EH (cell line): ENCODE results near the gene RGCC.
"Not testable (repeated sequence)": the region's sequence is repeated elsewhere in the genome, so short reads cannot be mapped to it uniquely, and the experiment has no call there.

Experiments used
- DNase-seq: peaks from one replicate; pipeline ENCODE4 v3.0.0-alpha.2; 2015; ENCODE audit warnings: low read depth

RGCC gene, protein sequence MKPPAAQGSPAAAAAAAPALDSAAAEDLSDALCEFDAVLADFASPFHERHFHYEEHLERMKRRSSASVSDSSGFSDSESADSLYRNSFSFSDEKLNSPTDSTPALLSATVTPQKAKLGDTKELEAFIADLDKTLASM

DNA sequence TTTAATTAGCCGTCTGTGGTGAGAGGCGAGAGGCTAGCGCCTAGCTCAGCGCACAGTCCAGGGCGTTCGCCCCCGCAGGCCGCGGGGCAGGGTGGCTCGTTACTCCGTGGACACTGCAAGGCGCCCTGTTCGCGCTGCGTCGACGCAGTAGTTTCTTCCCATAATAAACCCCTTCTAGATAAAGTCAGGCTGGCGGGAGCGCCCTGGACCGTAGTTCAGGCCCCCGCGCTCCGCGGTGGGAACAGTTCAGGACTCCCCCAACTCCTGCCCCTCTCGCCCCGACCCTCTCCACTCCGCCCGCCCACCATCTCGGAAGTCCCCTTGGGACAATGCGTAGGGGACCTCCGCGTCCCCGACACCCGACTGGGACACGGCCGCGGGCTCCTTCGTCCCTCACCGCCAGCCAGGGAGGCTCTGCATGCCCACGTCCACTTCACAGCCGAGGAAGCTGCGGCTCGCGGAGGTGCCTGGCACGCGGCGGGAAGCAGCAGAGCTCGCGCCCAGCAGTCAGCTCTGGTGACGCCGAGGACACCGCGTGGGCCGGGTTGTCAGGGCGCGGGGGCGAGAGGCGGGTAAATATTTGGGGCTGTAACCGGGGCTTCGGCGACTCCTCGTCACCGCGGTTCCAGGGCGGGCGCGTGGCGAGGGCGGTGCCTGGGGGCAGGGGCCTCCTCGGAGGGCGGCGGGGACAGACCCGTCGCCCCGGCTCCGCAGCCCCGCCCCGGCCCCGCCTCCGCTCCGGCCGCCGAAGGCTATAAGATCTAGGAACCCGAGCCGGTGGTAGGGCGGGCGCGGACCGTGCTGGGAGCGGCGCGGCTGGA is at the start of gene RGCC:
Gene RGCC, plus strand, starts transcription at position 783 of the 821 bp plus-strand sequence. CDS start 158 bp downstream, outside the sequence.
- DNase-seq: peak; percentile 54

- no peak for DNase-seq
Measured at GRCh38 chr13:41408121-41408520, 49.2 kb upstream of the RGCC start.

GRCh38 chr13:41408746-41409145 is 48.6 kb upstream of the RGCC start:
- DNase-seq: no peak

DNA sequence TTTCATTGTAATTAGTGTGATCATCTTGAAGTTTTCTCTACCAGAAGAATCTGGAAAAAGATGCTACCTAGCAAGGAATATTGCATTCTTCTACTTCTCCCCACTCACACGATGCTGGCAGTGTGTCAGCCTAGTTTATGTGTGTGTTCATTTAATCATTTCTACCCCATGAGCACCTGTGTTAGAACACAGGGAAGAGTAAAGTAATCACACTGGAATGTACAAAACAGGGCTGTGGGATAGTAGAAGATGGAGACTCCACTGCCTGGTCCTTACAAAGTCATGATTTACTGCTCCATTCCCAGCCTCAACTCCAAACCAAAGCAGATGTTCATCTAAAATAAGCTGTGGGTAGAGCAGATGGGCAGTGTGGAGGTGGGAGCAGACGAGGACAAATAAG is 47.7 kb upstream of the RGCC start:
- DNase-seq: no peak

- DNase-seq: no peak
Measured at GRCh38 chr13:41411060-41411459, 46.3 kb upstream of the RGCC start.

DNA sequence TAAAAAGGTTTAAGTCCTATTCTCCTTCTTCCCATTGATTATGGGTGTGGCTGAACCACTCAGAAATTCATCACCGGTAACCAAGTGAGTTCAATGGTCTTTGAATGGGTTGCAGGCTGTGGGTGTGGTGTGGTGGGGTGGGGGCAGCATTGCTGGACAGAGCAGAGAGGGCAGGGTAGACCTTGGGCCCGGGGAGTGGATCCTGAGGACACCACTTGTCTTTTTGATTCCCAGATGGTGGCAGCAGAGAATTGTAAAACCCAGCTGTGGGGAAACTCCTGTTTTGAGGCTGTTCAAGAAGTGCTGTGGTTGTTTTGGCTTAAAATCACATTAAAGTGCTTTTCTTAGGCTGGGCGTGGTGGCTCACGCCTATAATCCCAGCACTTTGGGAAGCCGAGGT is 45.8 kb upstream of the RGCC start:
- peak; percentile 67 for DNase-seq

- DNase-seq: no peak
Measured at GRCh38 chr13:41413872-41414271, 43.5 kb upstream of the RGCC start.

- DNase-seq: peak; percentile 14
Measured at GRCh38 chr13:41416276-41416675, 41.1 kb upstream of the RGCC start.

GRCh38 chr13:41418027-41418426 is 39.3 kb upstream of the RGCC start:
- peak; percentile 90 for DNase-seq

GRCh38 chr13:41418731-41419130 is 38.6 kb upstream of the RGCC start:
- no peak for DNase-seq

GRCh38 chr13:41419206-41419605 is 38.1 kb upstream of the RGCC start:
- DNase-seq: no peak

DNA sequence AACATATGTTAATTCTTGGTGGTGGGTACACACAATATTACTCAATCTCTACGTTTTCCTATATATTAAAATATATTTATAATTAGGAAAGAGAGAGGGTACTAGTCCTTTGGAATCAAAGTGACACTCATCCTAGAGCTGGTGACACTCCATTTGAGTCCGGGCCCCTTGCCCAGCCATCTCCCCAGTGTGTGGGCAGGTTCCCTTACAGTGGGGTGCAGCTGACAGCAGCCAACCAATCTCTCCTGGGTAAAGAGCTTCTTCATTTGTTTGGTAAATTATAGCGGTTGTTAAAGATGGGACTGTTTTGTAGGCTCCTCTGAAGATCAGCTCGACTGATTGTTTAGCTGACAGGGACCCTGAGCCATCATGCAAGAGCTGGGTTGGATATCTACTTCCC is 37.2 kb upstream of the RGCC start:
- DNase-seq: no peak

GRCh38 chr13:41421330-41421729 is 36.0 kb upstream of the RGCC start:
- DNase-seq: not testable (repeated sequence)

DNA sequence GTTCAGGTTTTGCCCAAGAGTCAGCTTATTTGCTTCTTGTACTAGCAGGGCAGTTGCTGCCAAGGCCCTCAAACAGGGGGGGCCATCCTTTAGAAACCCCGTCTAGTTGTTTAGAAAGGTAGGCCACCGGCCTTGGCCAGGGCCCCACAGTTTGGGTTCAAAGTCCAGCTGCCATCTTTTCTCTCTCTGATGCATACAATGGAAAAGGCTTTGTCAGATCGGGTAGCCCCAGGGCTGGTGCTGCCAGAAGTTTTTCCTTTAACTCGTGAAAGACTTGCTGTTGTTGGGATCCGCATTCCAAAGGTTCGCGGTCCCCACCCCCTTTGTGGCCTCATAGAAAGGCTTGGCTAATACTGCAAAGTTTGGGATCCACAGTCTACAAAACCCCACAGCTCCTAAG is 35.4 kb upstream of the RGCC start:
- not testable (repeated sequence) for DNase-seq

DNA sequence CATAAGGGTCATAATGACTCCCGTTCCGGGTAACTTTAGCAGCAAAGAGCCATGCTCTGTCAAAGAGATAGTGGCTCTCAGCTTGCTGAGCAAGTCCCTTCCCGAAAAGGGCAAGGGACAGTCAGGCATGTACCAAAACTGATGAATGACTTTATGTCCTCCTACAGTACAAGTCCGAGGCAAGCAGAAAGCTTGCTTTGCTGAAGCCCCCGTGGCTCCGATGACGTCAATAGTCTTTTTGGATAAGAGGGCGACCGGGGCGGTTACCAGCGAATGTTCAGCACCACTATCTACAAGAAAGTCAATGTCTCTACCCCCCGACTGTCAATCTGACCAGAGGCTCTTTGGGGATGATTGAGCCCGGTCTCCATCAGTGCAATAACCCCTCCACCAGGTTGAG is 34.1 kb upstream of the RGCC start:
- not testable (repeated sequence) for DNase-seq

DNA sequence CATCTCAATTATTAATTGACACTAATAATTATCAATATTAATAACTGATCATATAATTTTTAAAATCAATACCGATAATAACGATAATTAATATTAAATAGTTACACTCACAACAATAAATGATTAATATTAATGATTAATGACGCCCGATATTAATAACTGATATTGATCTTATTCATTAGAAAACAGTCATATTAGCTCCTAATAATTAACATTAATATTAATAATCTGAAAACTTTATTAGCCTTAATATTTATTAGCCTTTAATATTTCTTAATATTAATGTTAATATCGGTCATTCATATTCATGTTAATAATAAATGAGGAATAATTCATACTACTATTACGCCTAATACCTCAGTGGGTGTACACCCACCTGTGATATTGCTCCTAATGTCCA is 32.7 kb upstream of the RGCC start:
- DNase-seq: not testable (repeated sequence)

DNA sequence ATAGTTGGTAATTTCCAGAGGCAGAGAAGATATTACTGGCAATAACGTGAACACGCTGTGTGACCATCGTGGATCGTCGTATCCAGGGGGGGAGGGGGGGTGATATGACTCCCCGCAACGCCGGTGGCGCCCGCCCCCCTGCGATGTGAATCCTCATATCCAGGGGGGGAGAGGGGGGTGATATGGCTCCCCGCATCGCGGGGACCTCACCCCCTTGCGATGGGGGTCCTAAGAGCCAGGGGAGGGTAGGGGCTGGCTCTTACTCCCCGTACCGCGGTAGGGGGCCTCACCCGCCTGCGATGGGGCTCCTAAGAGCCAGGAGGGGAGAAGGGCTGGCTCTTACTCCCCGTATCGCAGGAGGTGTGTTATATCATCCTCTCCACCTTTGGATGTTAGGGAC is 31.3 kb upstream of the RGCC start:
- no peak for DNase-seq

DNA sequence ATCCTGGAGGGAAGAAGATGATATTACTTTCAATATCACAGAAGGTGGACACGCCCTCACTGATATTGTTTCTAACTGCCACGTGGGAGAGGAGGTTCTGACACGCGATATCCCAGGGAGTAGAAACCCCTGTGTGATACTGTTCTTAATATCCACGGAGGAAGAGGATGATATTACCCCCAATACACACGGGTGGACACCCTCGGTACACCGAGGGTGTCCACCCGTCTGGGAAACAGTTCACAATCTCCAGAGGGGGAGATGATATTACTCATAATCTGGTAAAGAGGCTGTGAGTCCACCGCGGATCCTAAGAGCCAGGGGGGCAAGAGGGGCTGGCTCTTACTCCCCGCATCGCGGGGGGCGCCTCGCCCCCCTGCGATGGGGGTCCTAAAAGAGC is 29.7 kb upstream of the RGCC start:
- DNase-seq: no peak

DNA sequence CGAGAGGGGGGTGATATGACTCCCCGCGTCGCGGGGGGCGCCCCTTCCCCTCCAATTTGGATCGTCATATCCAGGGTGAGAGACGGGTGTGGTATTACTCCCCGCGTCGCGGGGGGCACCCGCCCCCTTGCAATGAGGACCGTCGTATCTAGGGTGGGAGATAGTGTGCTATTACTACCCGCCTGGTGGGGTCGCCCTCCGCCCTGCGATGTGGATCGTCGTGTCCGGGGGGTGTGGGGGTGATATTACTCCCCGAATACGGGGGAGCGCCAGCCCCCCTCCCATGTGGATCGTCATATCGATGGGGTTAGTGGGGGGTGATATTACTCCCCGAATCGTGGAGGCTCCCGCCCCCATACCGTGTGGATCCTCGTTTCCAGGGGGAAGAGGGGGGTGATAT is 29.2 kb upstream of the RGCC start:
- DNase-seq: no peak

DNA sequence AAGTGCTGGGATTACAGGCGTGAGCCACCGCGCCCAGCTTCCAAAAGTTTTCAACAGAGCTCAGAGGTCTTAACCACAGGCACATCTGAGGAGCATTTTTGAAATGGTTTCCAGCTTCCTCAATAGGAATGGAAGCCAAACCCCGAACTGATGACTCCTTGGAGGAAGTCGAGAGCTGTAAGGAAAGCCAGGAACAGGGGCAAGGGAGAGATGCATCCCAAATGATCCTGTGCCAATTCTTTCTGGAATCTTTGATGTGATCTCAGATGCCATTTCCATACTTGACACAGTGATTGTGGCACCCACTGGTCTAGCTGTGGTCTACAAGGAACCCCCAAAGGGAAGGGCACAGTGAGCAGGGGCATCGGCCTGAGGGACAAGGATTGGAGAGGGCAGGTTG is 23.3 kb upstream of the RGCC start:
- DNase-seq: peak; percentile 69

DNA sequence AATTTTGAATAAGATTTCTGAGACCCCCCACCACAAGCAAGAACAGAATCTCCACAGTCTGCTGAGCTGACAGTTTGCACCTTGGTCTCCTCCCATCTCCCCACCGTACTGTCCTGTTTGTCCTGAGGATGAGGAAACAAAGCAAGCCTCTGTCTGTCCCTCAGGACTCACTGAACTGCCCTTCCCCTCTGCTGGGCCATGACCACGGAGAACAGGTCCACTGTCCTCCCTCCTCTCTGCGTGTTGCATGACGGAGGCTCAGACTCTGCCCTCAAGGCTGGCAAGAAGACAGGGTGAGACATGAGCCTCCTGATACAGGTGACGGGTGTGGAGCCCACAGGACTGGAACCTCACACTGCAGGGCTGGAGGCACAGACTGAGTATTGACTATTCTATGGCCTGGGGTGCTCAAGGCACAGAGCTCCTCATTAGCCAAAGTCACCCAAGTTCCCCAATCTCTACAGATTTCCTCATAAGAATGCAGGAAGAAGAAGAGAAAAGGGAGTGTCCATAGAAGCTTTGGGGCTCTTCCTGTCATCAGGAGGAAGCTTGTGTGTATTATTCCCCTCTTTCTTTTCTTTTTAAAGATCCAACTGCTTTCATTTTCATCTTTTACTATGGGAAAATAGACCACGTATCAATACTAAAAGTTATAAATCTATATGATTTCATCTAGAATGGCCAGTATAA is 22.4 kb upstream of the RGCC start:
- DNase-seq: no peak

DNA sequence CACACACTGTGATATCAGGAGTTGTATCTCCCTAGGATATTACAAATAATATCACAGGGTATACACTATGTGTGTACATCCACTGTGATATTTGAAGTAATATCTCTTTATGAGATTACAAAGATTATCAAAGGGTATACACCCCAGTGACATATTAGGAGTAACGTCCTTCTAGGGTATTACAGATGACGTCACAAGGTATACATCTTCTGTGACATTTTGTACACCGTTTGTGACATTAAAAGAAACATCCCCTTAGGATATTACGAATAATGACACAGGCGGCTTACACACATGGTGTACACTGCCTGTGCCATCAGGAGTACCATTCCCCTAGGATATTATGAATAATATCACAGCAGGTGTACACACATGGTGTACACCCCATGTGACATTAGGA is 13.4 kb upstream of the RGCC start:
- no peak for DNase-seq

DNA sequence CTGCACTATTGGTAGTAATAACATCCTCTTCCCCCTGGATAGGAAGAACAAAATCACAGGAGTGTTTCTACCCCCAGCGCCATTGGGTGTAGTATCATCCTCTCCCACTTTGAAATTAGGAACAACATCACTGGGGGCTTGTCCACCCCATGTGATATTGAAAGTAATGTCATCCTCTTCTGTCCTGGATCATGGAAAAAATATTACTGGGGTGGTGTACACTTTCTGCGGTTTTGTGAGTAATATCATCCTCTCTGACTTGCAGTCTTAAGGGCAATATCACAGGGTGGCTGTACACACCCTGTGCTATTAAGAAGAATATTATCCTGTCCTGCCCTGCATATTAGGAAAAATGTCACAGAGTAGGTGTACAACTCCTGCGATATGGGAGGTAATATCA is 4.9 kb upstream of the RGCC start:
- no peak for DNase-seq
